ENCODE data around the gene PWWP2B.
"Not testable (repeated sequence)": the region's sequence is repeated elsewhere in the genome, so short reads cannot be mapped to it uniquely, and the experiment has no call there.

The PWWP2B gene

GRCh38 chr10:132384618-132385388 lies 12.2 kb upstream of the PWWP2B start:
- H3K18ac ChIP-seq (ENCODE audit: low read length) = no peak overlapping the region
- H3K4ac ChIP-seq (ENCODE audit: low read depth, low read length) = no peak overlapping the region
- DNase-seq = no peak
- no peaks in the 10 kb centered on the region for H3K27me3 ChIP-seq (ENCODE audit: insufficient read depth, low read length, poor library complexity)
- no peak overlapping the region for H3K56ac ChIP-seq (ENCODE audit: low read length)
- no peak overlapping the region for H2BK15ac ChIP-seq (replicated peaks; ENCODE audit: low read depth)
- no peak overlapping the region for H3K4me3 ChIP-seq (ENCODE audit: low read length)
- no peak overlapping the region for H3K9ac ChIP-seq (ENCODE audit: low read length)
- H3K4me2 ChIP-seq (ENCODE audit: low read length) = no peak overlapping the region
- no peaks in the 10 kb centered on the region for H3K79me2 ChIP-seq (ENCODE audit: control insufficient read depth, insufficient read depth, low read length)
- H3K36me3 ChIP-seq (ENCODE audit: control insufficient read depth, insufficient read depth, low read length) = no peaks in the 10 kb centered on the region
- no peak overlapping the region for H3K23ac ChIP-seq (ENCODE audit: low read length)
- H2AK5ac ChIP-seq (ENCODE audit: low read length) = no peak overlapping the region
- no peak overlapping the region for H4K8ac ChIP-seq (ENCODE audit: low read depth, low read length)
- WGBS (ENCODE audit: extremely low coverage, insufficient coverage, low lambda C conversion rate) = no CpG with 5 or more reads among the region's 20 CpGs
- H3K4me1 ChIP-seq (ENCODE audit: control insufficient read depth, low read depth, low read length) = no peaks in the 10 kb centered on the region
- H2BK120ac ChIP-seq (ENCODE audit: low read depth, low read length) = no peak overlapping the region
- no peak overlapping the region for H3K27ac ChIP-seq (ENCODE audit: low read depth, low read length)
- H4K5ac ChIP-seq (ENCODE audit: low read length) = no peak overlapping the region
- no peak overlapping the region for H2BK5ac ChIP-seq (ENCODE audit: low read length)
- H3K79me1 ChIP-seq (ENCODE audit: low read length) = no peaks in the 10 kb centered on the region

GRCh38 chr10:132385389-132385667 lies 11.7 kb upstream of the PWWP2B start:
- no peaks in the 10 kb centered on the region for H3K79me1 ChIP-seq (ENCODE audit: low read length)
- H2BK120ac ChIP-seq (ENCODE audit: low read depth, low read length) = no peak overlapping the region
- no peak overlapping the region for H2AK5ac ChIP-seq (ENCODE audit: low read length)
- H3K36me3 ChIP-seq (ENCODE audit: control insufficient read depth, insufficient read depth, low read length) = no peaks in the 10 kb centered on the region
- no peak overlapping the region for H3K27ac ChIP-seq (ENCODE audit: low read depth, low read length)
- DNase-seq = no peak
- H3K4me1 ChIP-seq (ENCODE audit: control insufficient read depth, low read depth, low read length) = no peaks in the 10 kb centered on the region
- no CpG with 5 or more reads among the region's 5 CpGs for WGBS (ENCODE audit: extremely low coverage, insufficient coverage, low lambda C conversion rate)
- H3K18ac ChIP-seq (ENCODE audit: low read length) = no peak overlapping the region
- no peak overlapping the region for H3K23ac ChIP-seq (ENCODE audit: low read length)
- no peak overlapping the region for H3K9ac ChIP-seq (ENCODE audit: low read length)
- no peak overlapping the region for H4K8ac ChIP-seq (ENCODE audit: low read depth, low read length)
- no peak overlapping the region for H2BK15ac ChIP-seq (replicated peaks; ENCODE audit: low read depth)
- no peak overlapping the region for H3K4me3 ChIP-seq (ENCODE audit: low read length)
- H3K27me3 ChIP-seq (ENCODE audit: insufficient read depth, low read length, poor library complexity) = no peaks in the 10 kb centered on the region
- H3K4ac ChIP-seq (ENCODE audit: low read depth, low read length) = no peak overlapping the region
- H3K4me2 ChIP-seq (ENCODE audit: low read length) = no peak overlapping the region
- no peak overlapping the region for H4K5ac ChIP-seq (ENCODE audit: low read length)
- H3K79me2 ChIP-seq (ENCODE audit: control insufficient read depth, insufficient read depth, low read length) = no peaks in the 10 kb centered on the region
- no peak overlapping the region for H2BK5ac ChIP-seq (ENCODE audit: low read length)
- H3K56ac ChIP-seq (ENCODE audit: low read length) = no peak overlapping the region

GRCh38 chr10:132385721-132386418 lies 11.1 kb upstream of the PWWP2B start:
- no peaks in the 10 kb centered on the region for H3K4me1 ChIP-seq (ENCODE audit: control insufficient read depth, low read depth, low read length)
- H3K4ac ChIP-seq (ENCODE audit: low read depth, low read length) = no peak overlapping the region
- DNase-seq = no peak
- no peaks in the 10 kb centered on the region for H3K79me2 ChIP-seq (ENCODE audit: control insufficient read depth, insufficient read depth, low read length)
- no peak overlapping the region for H2AK5ac ChIP-seq (ENCODE audit: low read length)
- H4K5ac ChIP-seq (ENCODE audit: low read length) = no peak overlapping the region
- H2BK15ac ChIP-seq (replicated peaks; ENCODE audit: low read depth) = no peak overlapping the region
- no peak overlapping the region for H3K4me3 ChIP-seq (ENCODE audit: low read length)
- H3K79me1 ChIP-seq (ENCODE audit: low read length) = no peaks in the 10 kb centered on the region
- no peak overlapping the region for H3K4me2 ChIP-seq (ENCODE audit: low read length)
- H3K18ac ChIP-seq (ENCODE audit: low read length) = no peak overlapping the region
- H3K9ac ChIP-seq (ENCODE audit: low read length) = no peak overlapping the region
- H3K23ac ChIP-seq (ENCODE audit: low read length) = no peak overlapping the region
- no CpG with 5 or more reads among the region's 18 CpGs for WGBS (ENCODE audit: extremely low coverage, insufficient coverage, low lambda C conversion rate)
- H2BK120ac ChIP-seq (ENCODE audit: low read depth, low read length) = no peak overlapping the region
- H3K27ac ChIP-seq (ENCODE audit: low read depth, low read length) = no peak overlapping the region
- no peaks in the 10 kb centered on the region for H3K36me3 ChIP-seq (ENCODE audit: control insufficient read depth, insufficient read depth, low read length)
- H3K56ac ChIP-seq (ENCODE audit: low read length) = no peak overlapping the region
- H2BK5ac ChIP-seq (ENCODE audit: low read length) = no peak overlapping the region
- H3K27me3 ChIP-seq (ENCODE audit: insufficient read depth, low read length, poor library complexity) = no peaks in the 10 kb centered on the region
- no peak overlapping the region for H4K8ac ChIP-seq (ENCODE audit: low read depth, low read length)

- Histone ChIP-seq H3K4ac (ENCODE audit: low read depth, low read length) (no peak overlapping the region), H2BK120ac (ENCODE audit: low read depth, low read length) (no peak overlapping the region), H2BK15ac (replicated peaks; ENCODE audit: low read depth) (no peak overlapping the region), H3K79me2 (ENCODE audit: control insufficient read depth, insufficient read depth, low read length) (no peaks in the 10 kb centered on the region), H3K4me1 (ENCODE audit: control insufficient read depth, low read depth, low read length) (no peaks in the 10 kb centered on the region), H2AK5ac (ENCODE audit: low read length) (no peak overlapping the region), H3K9ac (ENCODE audit: low read length) (no peak overlapping the region), H3K36me3 (ENCODE audit: control insufficient read depth, insufficient read depth, low read length) (no peaks in the 10 kb centered on the region), H3K79me1 (ENCODE audit: low read length) (no peaks in the 10 kb centered on the region), H4K8ac (ENCODE audit: low read depth, low read length) (no peak overlapping the region), H3K4me2 (ENCODE audit: low read length) (no peak overlapping the region), H3K27ac (ENCODE audit: low read depth, low read length) (no peak overlapping the region), H2BK5ac (ENCODE audit: low read length) (no peak overlapping the region), H3K27me3 (ENCODE audit: insufficient read depth, low read length, poor library complexity) (no peaks in the 10 kb centered on the region), H3K23ac (ENCODE audit: low read length) (no peak overlapping the region), H3K56ac (ENCODE audit: low read length) (no peak overlapping the region), H3K4me3 (ENCODE audit: low read length) (no peak overlapping the region), H3K18ac (ENCODE audit: low read length) (no peak overlapping the region), H4K5ac (ENCODE audit: low read length) (no peak overlapping the region)
- DNase-seq = no peak
- WGBS (ENCODE audit: extremely low coverage, insufficient coverage, low lambda C conversion rate) = no CpG with 5 or more reads among the region's 9 CpGs
These were observed 10.6 kb upstream of the PWWP2B start for GRCh38 chr10:132386419-132386831.

- not testable (repeated sequence) for H3K56ac ChIP-seq (ENCODE audit: low read length); H3K18ac ChIP-seq (ENCODE audit: low read length); H3K36me3 ChIP-seq (ENCODE audit: control insufficient read depth, insufficient read depth, low read length); H4K5ac ChIP-seq (ENCODE audit: low read length); H2AK5ac ChIP-seq (ENCODE audit: low read length); H4K8ac ChIP-seq (ENCODE audit: low read depth, low read length); H2BK5ac ChIP-seq (ENCODE audit: low read length); H3K9ac ChIP-seq (ENCODE audit: low read length); H3K4me1 ChIP-seq (ENCODE audit: control insufficient read depth, low read depth, low read length); H3K79me2 ChIP-seq (ENCODE audit: control insufficient read depth, insufficient read depth, low read length); H3K23ac ChIP-seq (ENCODE audit: low read length); H3K79me1 ChIP-seq (ENCODE audit: low read length); H3K4ac ChIP-seq (ENCODE audit: low read depth, low read length); H2BK120ac ChIP-seq (ENCODE audit: low read depth, low read length); H3K4me2 ChIP-seq (ENCODE audit: low read length); H2BK15ac ChIP-seq (replicated peaks; ENCODE audit: low read depth); DNase-seq; H3K4me3 ChIP-seq (ENCODE audit: low read length); H3K27ac ChIP-seq (ENCODE audit: low read depth, low read length); H3K27me3 ChIP-seq (ENCODE audit: insufficient read depth, low read length, poor library complexity)
- no CpG with 5 or more reads among the region's 1 CpG for WGBS (ENCODE audit: extremely low coverage, insufficient coverage, low lambda C conversion rate)
These were observed 10.1 kb upstream of the PWWP2B start for GRCh38 chr10:132386896-132387295.
